DMS53 treated with DMSO at 0.1 percent for 48 hours (cell line): ENCODE measurements around the gene MTHFD1.

Experiments used
- DNase-seq: peaks from one replicate; lab custom pipeline; 2025; ENCODE audit not compliant: unreplicated experiment; lab: John Stamatoyannopoulos, UW

MTHFD1 gene

GRCh38 chr14:64444984-64445845 is 57.1 kb downstream of the MTHFD1 start:
- DNase-seq: no peak

- no peak for DNase-seq
These were observed 59.9 kb downstream of the MTHFD1 start for GRCh38 chr14:64447876-64448670.

- no peak for DNase-seq
These were observed 62.1 kb downstream of the MTHFD1 start for GRCh38 chr14:64450255-64450654.

GRCh38 chr14:64454671-64455070 is 66.5 kb downstream of the MTHFD1 start:
- no peak for DNase-seq

- no peak for DNase-seq
These were observed 71.4 kb downstream of the MTHFD1 start for GRCh38 chr14:64459405-64460136.

GRCh38 chr14:64461221-64461620 is 73.1 kb downstream of the MTHFD1 start:
- DNase-seq: no peak

GRCh38 chr14:64463195-64463594 is 75.0 kb downstream of the MTHFD1 start:
- DNase-seq: no peak

GRCh38 chr14:64463873-64464272 is 75.7 kb downstream of the MTHFD1 start:
- no peak for DNase-seq

GRCh38 chr14:64464651-64465050 is 76.5 kb downstream of the MTHFD1 start:
- DNase-seq: peak; percentile 9

- DNase-seq: no peak
These were observed 77.2 kb downstream of the MTHFD1 start, which contains the start of gene AKAP5 for GRCh38 chr14:64465191-64465822. Gene AKAP5 (plus strand): TSS chr14:64465499. CDS start chr14:64468395, 2,896 bp downstream.

GRCh38 chr14:64465831-64466554 is 77.8 kb downstream of the MTHFD1 start:
- DNase-seq: no peak

GRCh38 chr14:64467101-64467500 is 78.9 kb downstream of the MTHFD1 start:
- no peak for DNase-seq

GRCh38 chr14:64467566-64467965 is 79.4 kb downstream of the MTHFD1 start:
- DNase-seq: no peak

GRCh38 chr14:64468451-64468850 is 80.3 kb downstream of the MTHFD1 start:
- no peak for DNase-seq

GRCh38 chr14:64474041-64474440 is 85.9 kb downstream of the MTHFD1 start:
- no peak for DNase-seq

- no peak for DNase-seq
These were observed 86.5 kb downstream of the MTHFD1 start for GRCh38 chr14:64474698-64475097.

GRCh38 chr14:64475585-64476273 is 87.6 kb downstream of the MTHFD1 start:
- DNase-seq: no peak

GRCh38 chr14:64476438-64476837 is 88.3 kb downstream of the MTHFD1 start:
- DNase-seq: no peak

- no peak for DNase-seq
These were observed 90.6 kb downstream of the MTHFD1 start for GRCh38 chr14:64478634-64479250.
